T-cell (primary cell): ENCODE data around the gene CHRNB1. TPM values are rescaled to one million over a fixed set of nuclear protein-coding genes. Genes with fewer than 3 reads are reported as not detected.

Experiments
- ATAC-seq, 4 experiments: fragments of 200-7000 bp in 3 of 4; fragments of 150-1000 bp in 1 of 4; cut with Tn5 transposase; replicated peaks in 1 of 4; 1 replicate in 3 of 4; 2 replicates in 1 of 4; pipeline ENCODE4 v1.10.0; 2021; ENCODE audit warnings: moderate library complexity in 3 of 4, mild to moderate bottlenecking in 2 of 4, moderate number of reproducible peaks in 1 of 4
- CTCF ChIA-PET, 2 donors: fragments of 300-600 bp; sonication (Branson Sonifier 250); formaldehyde crosslinking; loops; one replicate each; lab custom pipeline; 2022; ENCODE audit warnings: antibody characterized with exemption in 2 of 2; lab: Charles Lee
- POLR2A ChIA-PET, 2 donors: fragments of 300-600 bp; sonication (Branson Sonifier 250); formaldehyde crosslinking; loops; one replicate each; lab custom pipeline; 2022; ENCODE audit warnings: antibody characterized with exemption in 2 of 2; lab: Charles Lee
- DNase-seq, 35 experiments: peaks; one replicate each; pipeline versions ENCODE4 v3.0.0 to v3.0.0-alpha.2; 2013 to 2023
- H3K27ac ChIP-seq: one replicate; pipeline ENCODE4 v1.5.1; 2013; ENCODE audit warnings: low read length
- H3K27me3 ChIP-seq, 2 experiments: replicated peaks in 1 of 2; 1 replicate in 1 of 2; 2 replicates in 1 of 2; pipeline versions ENCODE4 v1.6.1 to v1.7.0; 2013; ENCODE audit warnings: low read length in 1 of 2, mixed read lengths in 1 of 2; ENCODE audit not compliant: control insufficient read depth in 2 of 2, insufficient read depth in 2 of 2; ENCODE audit errors: extremely low read depth in 1 of 2
- H3K36me3 ChIP-seq, 2 donors: 1 replicate in 1 of 2; 2 replicates in 1 of 2; pipeline versions ENCODE4 v1.6.1 to v1.7.0; 2013; ENCODE audit warnings: low read length in 1 of 2; ENCODE audit not compliant: control insufficient read depth in 2 of 2, insufficient read depth in 1 of 2; ENCODE audit errors: extremely low read depth in 1 of 2
- H3K4me1 ChIP-seq, 2 experiments: 1 replicate in 1 of 2; 2 replicates in 1 of 2; pipeline versions ENCODE4 v1.6.1 to v1.7.0; 2013; ENCODE audit warnings: low read length in 2 of 2, mixed read lengths in 1 of 2; ENCODE audit not compliant: insufficient read depth in 2 of 2, control insufficient read depth in 1 of 2; ENCODE audit errors: extremely low read depth in 1 of 2
- H3K4me3 ChIP-seq, 2 donors: 1 replicate in 1 of 2; 2 replicates in 1 of 2; pipeline versions ENCODE4 v1.5.1 to v1.7.0; 2013; ENCODE audit warnings: mild to moderate bottlenecking in 2 of 2, low read length in 1 of 2, moderate library complexity in 1 of 2; ENCODE audit not compliant: control insufficient read depth in 1 of 2; ENCODE audit errors: extremely low read depth in 1 of 2
- H3K9me3 ChIP-seq: 2 replicates; pipeline ENCODE4 v1.7.0; 2013
- H3K27ac Mint-ChIP-seq, 2 donors: one replicate each; pipeline ENCODE4 v1.8.0; 2020 to 2021; ENCODE audit warnings: mild to moderate bottlenecking in 2 of 2, mixed read lengths in 2 of 2
- H3K27me3 Mint-ChIP-seq, 2 donors: one replicate each; pipeline ENCODE4 v1.8.0; 2021 to 2022; ENCODE audit warnings: mixed read lengths in 2 of 2
- H3K36me3 Mint-ChIP-seq: one replicate; pipeline ENCODE4 v1.8.0; 2021; ENCODE audit warnings: mixed read lengths
- H3K4me1 Mint-ChIP-seq, 3 donors: one replicate each; pipeline ENCODE4 v1.8.0; 2020 to 2022; ENCODE audit warnings: mixed read lengths in 3 of 3, mild to moderate bottlenecking in 1 of 3
- H3K4me3 Mint-ChIP-seq, 3 donors: one replicate each; pipeline ENCODE4 v1.8.0; 2020 to 2022; ENCODE audit warnings: mild to moderate bottlenecking in 3 of 3, mixed read lengths in 3 of 3, moderate library complexity in 3 of 3
- H3K9me3 Mint-ChIP-seq, 3 donors: one replicate each; pipeline ENCODE4 v1.8.0; 2020 to 2022; ENCODE audit warnings: mixed read lengths in 3 of 3
- WGBS: methylation state at CpG from one replicate; pipeline ENCODE4 v1.1.5; 2013; ENCODE audit warnings: missing lambda C conversion rate; ENCODE audit not compliant: insufficient coverage; 5-methylcytosine and 5-hydroxymethylcytosine counted together
- total RNA-seq, 35 experiments: library from RNA in 6 of 35; stranded (reverse) in 6 of 35; fragments of 120-200 nt in 1 of 35; gene quantifications; one replicate each; pipeline versions ENCODE4 v1.2.1 to v1.2.4 and lab custom pipeline; 2013 to 2026

CHRNB1 gene
- total RNA-seq, 5 donors from 2014 or later (not counting 1 experiment from before 2014, with no cell fraction given): 6.6 to 12.0 (median 11.0) TPM

- peaks cover 13 to 58% of the 10 kb centered on the region in 2 experiments for H3K4me1 ChIP-seq
Measured at GRCh38 chr17:7435676-7436555, 8.9 kb upstream of the CHRNB1 start.

GRCh38 chr17:7436556-7437368 is 8.1 kb upstream of the CHRNB1 start:
- Histone ChIP-seq H3K9me3 (no peaks in the 10 kb centered on the region), H3K27me3 (peaks cover 0 to 43% of the 10 kb centered on the region in 2 experiments), H3K27ac (peak overlapping the region; percentile 83), H3K4me3 (peak overlapping the region; percentile 78 to 86), H3K4me1 (peaks cover 13 to 58% of the 10 kb centered on the region in 2 experiments), H3K36me3 (no peaks in the 10 kb centered on the region)
- peaks cover 41 to 48% (median 45%) of the 10 kb centered on the region in 3 donors for H3K4me1 Mint-ChIP-seq
- peak; percentile 66 to 70 (median 68) for ATAC-seq
- peak; percentile 62 to 91 (median 77) for DNase-seq
- H3K4me3 Mint-ChIP-seq: peak overlapping the region; percentile 92 to 96 (median 93)
- H3K27ac Mint-ChIP-seq: peak overlapping the region; percentile 95 to 96
- CTCF ChIA-PET: interaction anchor here (0.5 to 2.9 kb wide), 22 partner anchors 9 to 391 kb away, joined by 3 to 26 read pairs (median 5); partner anchors contain the start of genes GABARAP (in 1 of the 2), SOX15 (in 1 of the 2), TMEM256 (in 1 of the 2) and TP53 (in 1 of the 2)
- POLR2A ChIA-PET: interaction anchor here (0.5 to 2.9 kb wide), 4 partner anchors 19 to 250 kb away, joined by 4 to 21 read pairs (median 6); partner anchors contain the start of genes POLR2A (in 1 of the 2) and TP53 (in 1 of the 2)
- 13% methylated on average over 92 of the region's 92 CpGs for whole genome bisulfite sequencing
- no peaks in the 10 kb centered on the region for H3K36me3 Mint-ChIP-seq
- peaks cover 14 to 28% of the 10 kb centered on the region in 2 donors for H3K27me3 Mint-ChIP-seq
- H3K9me3 Mint-ChIP-seq: no peaks in the 10 kb centered on the region

More at GRCh38 chr17:7435676-7436555, 8.9 kb upstream of the CHRNB1 start:
- H3K36me3 Mint-ChIP-seq: no peaks in the 10 kb centered on the region
- ChIA-PET CTCF (interaction anchor here (0.5 to 2.9 kb wide), 29 partner anchors 10 to 390 kb away, joined by 3 to 26 read pairs (median 5); partner anchors contain the start of genes GABARAP (in 1 of the 2), SENP3 (in 1 of the 2), TMEM256 (in 1 of the 2) and TP53 (in 1 of the 2)), POLR2A (interaction anchor here in 1 of 2 donors (0.6 to 2.9 kb wide), 7 partner anchors 8 to 251 kb away, joined by 3 to 21 read pairs (median 6); partner anchors contain the start of genes POLR2A, TMEM256 and TP53)
- Histone ChIP-seq H3K27ac (peak overlapping the region; percentile 83), H3K36me3 (no peaks in the 10 kb centered on the region), H3K27me3 (peaks cover 0 to 35% of the 10 kb centered on the region in 2 experiments), H3K4me3 (peak overlapping the region; percentile 78 to 86), H3K9me3 (no peaks in the 10 kb centered on the region)
- peak; percentile 44 to 52 (median 48) for ATAC-seq
- DNase-seq: peak in 34 of 35 experiments; percentile 24 to 76 (median 43)
- peaks cover 12 to 20% of the 10 kb centered on the region in 2 donors for H3K27me3 Mint-ChIP-seq
- H3K4me3 Mint-ChIP-seq: peak overlapping the region; percentile 92 to 96 (median 93)
- peak overlapping the region; percentile 95 to 96 for H3K27ac Mint-ChIP-seq
- 12% methylated on average over 49 of the region's 49 CpGs for WGBS
- H3K9me3 Mint-ChIP-seq: no peaks in the 10 kb centered on the region
- peaks cover 41 to 48% (median 44%) of the 10 kb centered on the region in 3 donors for H3K4me1 Mint-ChIP-seq

- no peak for ATAC-seq
- H3K27me3 Mint-ChIP-seq: peaks cover 20 to 34% of the 10 kb centered on the region in 2 donors
- H3K4me3 Mint-ChIP-seq: peak overlapping the region; percentile 92 to 96 (median 93)
- no peaks in the 10 kb centered on the region for H3K36me3 ChIP-seq
- no peaks in the 10 kb centered on the region for H3K9me3 ChIP-seq
- POLR2A ChIA-PET: interaction anchor here in 1 of 2 donors (1.2 to 2.9 kb wide), 2 partner anchors 38 to 48 kb away, joined by 4 to 21 read pairs; partner anchors contain the start of gene POLR2A
- peaks cover 13 to 58% of the 10 kb centered on the region in 2 experiments for H3K4me1 ChIP-seq
- peaks cover 0 to 49% of the 10 kb centered on the region in 2 experiments for H3K27me3 ChIP-seq
- 57% methylated on average over 27 of the region's 31 CpGs for WGBS
- DNase-seq: peak in 1 of 35 experiments; percentile 5
- peaks cover 41 to 48% (median 47%) of the 10 kb centered on the region in 3 donors for H3K4me1 Mint-ChIP-seq
- H3K9me3 Mint-ChIP-seq: no peaks in the 10 kb centered on the region
- H3K4me3 ChIP-seq: peak overlapping the region; percentile 21 to 86
- no peak overlapping the region for H3K27ac ChIP-seq
- H3K27ac Mint-ChIP-seq: no peak overlapping the region
- CTCF ChIA-PET: interaction anchor here (0.9 to 2.9 kb wide), 9 partner anchors 17 to 123 kb away, joined by 3 to 21 read pairs (median 7); partner anchors contain the start of gene TMEM256 (in 1 of the 2)
- no peaks in the 10 kb centered on the region for H3K36me3 Mint-ChIP-seq
Measured at GRCh38 chr17:7437369-7437863, 7.4 kb upstream of the CHRNB1 start.

- Histone ChIP-seq H3K27me3 (peaks cover 0 to 56% of the 10 kb centered on the region in 2 experiments), H3K4me1 (peaks cover 13 to 58% of the 10 kb centered on the region in 2 experiments), H3K36me3 (no peaks in the 10 kb centered on the region), H3K9me3 (no peaks in the 10 kb centered on the region), H3K27ac (no peak overlapping the region), H3K4me3 (peak overlapping the region in 1 of 2 donors; percentile 46)
- H3K27me3 Mint-ChIP-seq: peaks cover 23 to 40% of the 10 kb centered on the region in 2 donors
- H3K4me1 Mint-ChIP-seq: peaks cover 41 to 48% (median 48%) of the 10 kb centered on the region in 3 donors
- H3K4me3 Mint-ChIP-seq: peak overlapping the region; percentile 61 to 96 (median 73)
- ChIA-PET CTCF (interaction anchor here in 1 of 2 donors (0.5 kb wide), 1 partner anchor 123 kb away, joined by 3 read pairs; no protein-coding TSS in a partner anchor), POLR2A (no interaction called here)
- peak in 32 of 35 experiments; percentile 17 to 69 (median 45) for DNase-seq
- no peaks in the 10 kb centered on the region for H3K9me3 Mint-ChIP-seq
- no peaks in the 10 kb centered on the region for H3K36me3 Mint-ChIP-seq
- no peak overlapping the region for H3K27ac Mint-ChIP-seq
- no peak for ATAC-seq
- 29% methylated on average over 43 of the region's 48 CpGs for WGBS
Measured at GRCh38 chr17:7437950-7438614, 6.8 kb upstream of the CHRNB1 start.
